ENCODE data around the gene DPH6. TPM values are rescaled to one million over a fixed set of nuclear protein-coding genes. Genes with fewer than 3 reads are reported as not detected.

DPH6 gene
- total RNA-seq, 1 donor from 2014 or later: 21.0 TPM

- ATAC-seq: no peak
- DNase-seq (ENCODE audit: low spot score): no peak
- intact Hi-C loops (cut with DNase I): no loop called here
Observed at GRCh38 chr15:35495080-35495479, 50.9 kb downstream of the DPH6 start.

- DNase-seq (ENCODE audit: low spot score) (no peak), ATAC-seq (no peak)
- intact Hi-C loops (cut with DNase I): no loop called here
Observed at GRCh38 chr15:35491999-35492398, 54.0 kb downstream of the DPH6 start.

- intact Hi-C loops (cut with DNase I): no loop called here
- no peak for DNase-seq (ENCODE audit: low spot score)
- ATAC-seq: no peak
Observed at GRCh38 chr15:35491173-35491572, 54.8 kb downstream of the DPH6 start.

GRCh38 chr15:35490511-35490910 lies 55.5 kb downstream of the DPH6 start:
- intact Hi-C loops (cut with DNase I): no loop called here
- ATAC-seq (no peak), DNase-seq (ENCODE audit: low spot score) (no peak)

GRCh38 chr15:35487417-35487816 lies 58.5 kb downstream of the DPH6 start:
- no peak for DNase-seq (ENCODE audit: low spot score)
- no peak for ATAC-seq
- intact Hi-C loops (cut with DNase I): no loop called here

GRCh38 chr15:35486296-35486695 lies 59.7 kb downstream of the DPH6 start:
- ATAC-seq: no peak
- intact Hi-C loops (cut with DNase I): no loop called here
- DNase-seq (ENCODE audit: low spot score): no peak

- DNase-seq (ENCODE audit: low spot score) (no peak), ATAC-seq (no peak)
- intact Hi-C loops (cut with DNase I): no loop called here
Observed at GRCh38 chr15:35485411-35485810, 60.6 kb downstream of the DPH6 start.

GRCh38 chr15:35484231-35484945 lies 61.6 kb downstream of the DPH6 start:
- intact Hi-C loops (cut with DNase I): no loop called here
- no peak for DNase-seq (ENCODE audit: low spot score)
- no peak for ATAC-seq

- intact Hi-C loops (cut with DNase I): no loop called here
- ATAC-seq: peak; percentile 41
- no peak for DNase-seq (ENCODE audit: low spot score)
Observed at GRCh38 chr15:35481992-35482391, 64.0 kb downstream of the DPH6 start.

- ATAC-seq: no peak
- DNase-seq (ENCODE audit: low spot score): no peak
- intact Hi-C loops (cut with DNase I): no loop called here
Observed at GRCh38 chr15:35481064-35481463, 64.9 kb downstream of the DPH6 start.

GRCh38 chr15:35479423-35479822 lies 66.5 kb downstream of the DPH6 start:
- intact Hi-C loops (cut with DNase I): no loop called here
- DNase-seq (ENCODE audit: low spot score): no peak
- ATAC-seq: no peak

GRCh38 chr15:35477312-35478262 lies 68.4 kb downstream of the DPH6 start:
- DNase-seq (ENCODE audit: low spot score) (no peak), ATAC-seq (no peak)
- intact Hi-C loops (cut with DNase I): no loop called here

- intact Hi-C loops (cut with DNase I): no loop called here
- no peak for ATAC-seq
Observed at GRCh38 chr15:35471024-35471423, 74.9 kb downstream of the DPH6 start.

GRCh38 chr15:35470441-35470840 lies 75.5 kb downstream of the DPH6 start:
- ATAC-seq (no peak), DNase-seq (ENCODE audit: low spot score) (no peak)
- intact Hi-C loops (cut with DNase I): no loop called here

More at GRCh38 chr15:35471024-35471423, 74.9 kb downstream of the DPH6 start:
- no peak for DNase-seq (ENCODE audit: low spot score)

- intact Hi-C loops (cut with DNase I): no loop called here
- ATAC-seq: no peak
- DNase-seq (ENCODE audit: low spot score): no peak
Observed at GRCh38 chr15:35466476-35466875, 79.5 kb downstream of the DPH6 start.

- DNase-seq (ENCODE audit: low spot score): no peak
- no peak for ATAC-seq
- intact Hi-C loops (cut with DNase I): no loop called here
Observed at GRCh38 chr15:35465783-35466182, 80.2 kb downstream of the DPH6 start.

- DNase-seq (ENCODE audit: low spot score) (no peak), ATAC-seq (no peak)
- intact Hi-C loops (cut with DNase I): no loop called here
Observed at GRCh38 chr15:35460616-35461015, 85.3 kb downstream of the DPH6 start.

- ATAC-seq: no peak
- intact Hi-C loops (cut with DNase I): no loop called here
- DNase-seq (ENCODE audit: low spot score): no peak
Observed at GRCh38 chr15:35458176-35458856, 87.6 kb downstream of the DPH6 start.

- intact Hi-C loops (cut with DNase I): no loop called here
- no peak for ATAC-seq
- DNase-seq (ENCODE audit: low spot score): no peak
Observed at GRCh38 chr15:35455201-35455600, 90.8 kb downstream of the DPH6 start.

- DNase-seq (ENCODE audit: low spot score) (no peak), ATAC-seq (no peak)
- intact Hi-C loops (cut with DNase I): no loop called here
Observed at GRCh38 chr15:35450492-35450891, 95.5 kb downstream of the DPH6 start.
